Measurements from ENCODE around the gene UBE2G1.

Gene UBE2G1

DNA sequence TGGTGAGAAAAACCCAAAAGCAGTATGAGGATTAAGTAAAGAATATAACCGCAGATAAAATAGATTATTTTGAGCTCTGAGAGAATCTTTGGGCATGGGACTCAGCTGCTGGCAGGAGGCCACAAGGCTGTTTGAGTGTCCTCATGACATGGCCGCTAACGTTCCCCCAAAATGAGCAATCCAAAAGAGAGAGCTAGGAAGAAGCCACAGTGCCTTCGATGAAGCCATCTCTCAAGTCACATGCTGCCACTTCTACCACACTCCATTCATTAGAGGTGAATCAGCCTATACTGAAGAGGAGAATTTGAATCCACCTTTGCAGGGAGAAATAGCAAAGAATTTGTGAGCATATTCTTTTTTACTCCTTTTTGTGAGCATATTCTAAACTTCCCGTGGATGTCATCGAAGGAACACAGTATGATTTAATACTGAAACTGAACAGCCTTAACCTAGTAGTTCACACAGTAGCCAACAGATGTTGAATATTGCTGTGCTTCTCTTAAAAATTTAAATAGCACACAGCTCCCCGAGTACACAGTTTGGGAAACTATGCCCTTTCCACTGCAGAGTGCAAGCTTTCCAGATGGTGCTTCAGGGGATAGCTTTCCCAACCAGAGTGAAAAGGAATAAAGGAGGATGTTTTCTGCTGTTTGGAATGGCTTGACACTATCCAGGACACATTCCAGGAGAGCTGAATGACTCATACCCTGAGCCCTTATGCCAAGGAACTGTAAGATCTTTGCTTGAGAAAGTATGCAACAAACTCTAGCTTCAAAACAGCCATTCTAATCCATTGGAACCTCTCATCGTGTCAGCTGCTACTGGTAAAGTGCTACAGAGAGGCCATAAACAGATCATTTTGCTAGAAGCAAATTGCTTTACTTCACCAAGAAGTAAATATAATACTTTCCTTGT is 136.6 kb downstream of the UBE2G1 start:
- Histone ChIP-seq H3K9me3 (ENCODE audit: control insufficient read depth, insufficient read depth, low read length) (no peaks in the 10 kb centered on the region), H3K4me1 (ENCODE audit: control insufficient read depth, insufficient read depth, low read length) (no peaks in the 10 kb centered on the region), H3K36me3 (ENCODE audit: control insufficient read depth, insufficient read depth, low read length) (no peaks in the 10 kb centered on the region), H3K9ac (ENCODE audit: low read depth, low read length) (no peak overlapping the region), H3K27me3 (ENCODE audit: control insufficient read depth, insufficient read depth, low read length) (no peaks in the 10 kb centered on the region), H3K4me3 (ENCODE audit: low read depth, low read length) (no peak overlapping the region)

DNA sequence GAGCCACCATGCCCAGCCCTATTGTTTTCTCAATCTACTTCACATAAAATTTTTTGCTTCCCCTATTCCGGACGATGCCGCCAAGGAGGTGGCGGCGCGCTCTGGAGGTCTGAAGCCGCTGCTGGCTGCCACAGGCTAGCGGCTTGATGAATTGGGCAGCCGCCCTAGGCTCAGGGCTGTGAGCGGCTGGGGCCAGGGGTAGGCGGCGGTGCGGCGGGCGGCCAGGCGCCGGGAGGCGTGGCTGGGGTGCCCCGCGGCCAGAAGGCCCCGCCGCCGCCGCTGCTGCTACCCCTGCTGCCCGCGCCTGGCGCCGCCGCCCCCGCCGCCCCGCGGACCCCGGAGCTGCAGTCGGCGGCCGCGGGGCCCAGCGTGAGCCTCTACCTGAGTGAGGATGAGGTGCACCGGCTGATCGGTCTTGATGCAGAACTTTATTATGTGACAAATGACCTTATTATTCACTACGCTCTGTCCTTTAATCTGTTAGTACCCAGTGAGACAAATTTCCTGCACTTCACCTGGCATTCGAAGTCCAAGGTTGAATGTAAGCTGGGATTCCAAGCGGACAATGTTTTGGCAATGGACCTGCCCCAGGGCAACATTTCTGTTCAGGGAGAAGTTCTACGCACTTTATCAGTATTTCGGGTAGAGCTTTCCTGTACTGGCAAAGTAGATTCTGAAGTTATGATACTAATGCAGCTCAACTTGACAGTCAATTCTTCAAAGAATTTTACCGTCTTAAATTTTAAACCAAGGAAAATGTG is 144.4 kb downstream of the UBE2G1 start:
- H3K4me3 ChIP-seq (ENCODE audit: low read depth, low read length): no peak overlapping the region
- no peaks in the 10 kb centered on the region for H3K27me3 ChIP-seq (ENCODE audit: control insufficient read depth, insufficient read depth, low read length)
- H3K9me3 ChIP-seq (ENCODE audit: control insufficient read depth, insufficient read depth, low read length): no peaks in the 10 kb centered on the region
- no peaks in the 10 kb centered on the region for H3K36me3 ChIP-seq (ENCODE audit: control insufficient read depth, insufficient read depth, low read length)
- no peak overlapping the region for H3K9ac ChIP-seq (ENCODE audit: low read depth, low read length)
- H3K4me1 ChIP-seq (ENCODE audit: control insufficient read depth, insufficient read depth, low read length): no peaks in the 10 kb centered on the region

DNA sequence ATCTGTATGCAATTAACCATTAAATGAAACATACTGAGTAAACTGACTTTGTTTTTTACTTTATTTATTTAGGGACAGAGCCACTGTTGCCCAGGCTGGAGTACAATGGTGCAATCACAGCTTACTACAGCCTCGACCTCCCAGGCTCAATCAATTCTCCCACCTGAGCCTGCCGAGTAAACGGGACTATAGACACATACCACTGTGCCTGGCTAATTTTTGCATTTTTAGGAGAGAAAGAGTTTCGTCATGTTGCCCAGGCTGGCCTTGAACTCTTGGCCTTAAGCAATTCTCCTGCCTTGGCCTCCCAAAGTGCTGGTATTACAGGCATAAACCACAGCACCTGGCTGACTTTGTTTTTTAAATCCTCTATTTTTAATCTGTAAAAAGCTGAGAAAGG is 145.3 kb downstream of the UBE2G1 start:
- Histone ChIP-seq H3K4me3 (ENCODE audit: low read depth, low read length) (no peak overlapping the region), H3K27me3 (ENCODE audit: control insufficient read depth, insufficient read depth, low read length) (no peaks in the 10 kb centered on the region), H3K36me3 (ENCODE audit: control insufficient read depth, insufficient read depth, low read length) (no peaks in the 10 kb centered on the region), H3K9me3 (ENCODE audit: control insufficient read depth, insufficient read depth, low read length) (no peaks in the 10 kb centered on the region), H3K9ac (ENCODE audit: low read depth, low read length) (no peak overlapping the region), H3K4me1 (ENCODE audit: control insufficient read depth, insufficient read depth, low read length) (no peaks in the 10 kb centered on the region)

DNA sequence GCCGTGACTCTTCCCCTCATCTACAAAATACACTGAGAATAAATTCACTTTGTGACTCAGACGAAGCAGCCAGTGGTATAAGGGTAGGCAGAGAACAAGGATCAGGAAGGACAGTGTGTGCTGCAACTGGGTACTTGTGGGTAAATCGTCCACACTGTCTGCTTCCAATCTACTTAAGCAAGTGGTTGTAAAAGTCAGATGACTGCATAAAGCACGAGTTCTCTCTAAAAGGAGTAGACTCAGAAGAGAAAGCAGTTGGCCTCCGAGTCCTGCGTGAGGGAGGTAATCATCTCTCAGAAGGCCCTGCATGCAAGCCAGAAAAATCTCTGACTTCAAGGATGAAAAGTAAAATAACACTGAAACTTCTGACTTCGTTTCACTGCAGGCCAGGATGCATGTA is 145.8 kb downstream of the UBE2G1 start:
- Histone ChIP-seq H3K27me3 (ENCODE audit: control insufficient read depth, insufficient read depth, low read length) (no peaks in the 10 kb centered on the region), H3K4me1 (ENCODE audit: control insufficient read depth, insufficient read depth, low read length) (peaks cover 4% of the 10 kb centered on the region), H3K36me3 (ENCODE audit: control insufficient read depth, insufficient read depth, low read length) (no peaks in the 10 kb centered on the region), H3K9ac (ENCODE audit: low read depth, low read length) (no peak overlapping the region), H3K4me3 (ENCODE audit: low read depth, low read length) (no peak overlapping the region), H3K9me3 (ENCODE audit: control insufficient read depth, insufficient read depth, low read length) (no peaks in the 10 kb centered on the region)
